Measurements from ENCODE around the gene PTPRN. TPM values are rescaled to one million over a fixed set of nuclear protein-coding genes. Genes with fewer than 3 reads are reported as not detected.

Gene PTPRN
- total and polyA plus RNA-seq, 2 of the 8 experiments (the other 6 are each of a cell fraction or from before 2014, with no cell fraction given), result 5.4 to 8.2 TPM

- no peak for TF ChIP-seq JUN (IDR thresholded peaks at IDR 0.05; ENCODE audit: low read depth, low read length)
- TF ChIP-seq HDAC2 (IDR thresholded peaks at IDR 0.05; ENCODE audit: borderline replicate concordance in 1 of 2, low read depth in 2 of 2, low read length in 2 of 2), result no peak
- no peak for TF ChIP-seq EZH2 (IDR thresholded peaks at IDR 0.05; ENCODE audit: low read depth, low read length, severe bottlenecking)
- no peak for TF ChIP-seq KDM1A (IDR thresholded peaks at IDR 0.05; ENCODE audit: borderline replicate concordance, low read length)
- no peak for TF ChIP-seq E2F6 (IDR thresholded peaks at IDR 0.05)
- no peak for TF ChIP-seq BCL11A (IDR thresholded peaks at IDR 0.05; ENCODE audit: low read depth in 2 of 2, low read length in 2 of 2)
- TF ChIP-seq CREB1 (IDR thresholded peaks at IDR 0.05), result no peak
Observed at GRCh38 chr2:219327719-219328118, 18.5 kb upstream of the PTPRN start (continued).
